Activated CD4-positive, alpha-beta T cell treated with anti-CD3 and anti-CD28 coated beads, Interleukin-2, amount 50 U/mL, for 48 hours (primary cell): ENCODE measurements around the gene AVPR2.

Source experiments
- DNase-seq, 2 experiments: peaks; one replicate each; pipeline ENCODE4 v3.0.0-alpha.2; 2020

Gene AVPR2

GRCh38 chrX:153886915-153887314 lies 17.6 kb upstream of the AVPR2 start:
- no peak for DNase-seq

GRCh38 chrX:153887385-153887784 lies 17.1 kb upstream of the AVPR2 start:
- no peak for DNase-seq

DNA sequence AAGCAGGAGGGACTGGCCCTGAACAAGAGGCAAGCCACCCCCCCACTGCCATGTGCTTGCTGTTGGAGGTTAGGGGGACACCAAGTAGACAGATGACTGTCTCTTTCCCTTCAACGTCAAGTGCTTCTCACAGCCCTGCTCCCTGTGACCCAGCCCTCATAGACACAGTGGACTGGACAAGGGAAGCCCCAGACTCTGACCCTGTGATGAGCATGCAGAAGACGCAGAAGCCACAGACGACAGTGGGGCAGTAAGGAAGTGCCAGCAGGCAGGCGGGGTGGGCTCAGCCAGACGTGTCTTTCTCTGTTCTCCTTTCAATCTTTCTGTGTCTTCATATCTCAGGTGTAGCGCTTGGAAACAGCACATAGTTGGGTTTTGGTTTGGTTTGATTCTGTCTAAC lies 16.1 kb upstream of the AVPR2 start:
- DNase-seq = no peak

DNA sequence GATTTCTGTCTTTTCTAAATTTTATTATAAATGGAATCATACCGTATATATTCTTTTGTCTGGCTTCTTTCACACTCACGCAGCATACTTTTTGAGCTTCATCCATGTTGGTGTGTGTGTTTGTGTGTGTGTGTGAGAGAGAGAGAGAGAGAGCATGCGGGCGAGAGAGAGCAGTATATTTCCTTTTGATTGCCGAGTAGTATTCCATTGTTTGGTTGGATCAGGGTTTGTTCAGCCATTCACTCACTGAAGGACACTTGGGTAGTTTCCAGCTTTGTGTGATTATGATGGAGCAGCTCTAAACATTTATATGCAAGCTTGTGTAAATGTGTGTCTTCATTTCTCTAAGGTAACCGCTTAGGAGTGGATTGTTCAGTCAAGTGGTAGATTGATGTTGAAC lies 15.3 kb upstream of the AVPR2 start:
- DNase-seq = no peak

DNA sequence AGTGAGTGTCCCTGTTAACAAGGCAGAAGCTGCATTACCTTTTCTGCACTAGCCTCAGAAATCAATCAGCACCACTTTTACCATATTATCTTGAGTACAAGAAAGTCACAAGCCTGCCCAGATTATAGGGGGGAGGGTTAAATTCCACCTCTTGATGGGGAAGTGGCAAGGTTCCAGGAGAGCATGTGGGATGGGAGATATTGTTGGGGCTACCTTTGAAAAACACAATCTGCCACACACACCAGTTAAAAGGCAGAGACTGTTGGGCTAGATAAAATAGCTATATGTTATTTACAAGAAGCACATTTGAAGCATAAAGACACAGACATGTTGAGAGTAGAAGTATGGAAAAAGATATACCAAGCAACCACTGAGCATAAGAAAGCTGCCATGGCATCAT lies 6.6 kb upstream of the AVPR2 start:
- DNase-seq = no peak

GRCh38 chrX:153900831-153901752 lies 3.4 kb upstream of the AVPR2 start:
- DNase-seq = peak; percentile 50 to 60

GRCh38 chrX:153901753-153902140 lies 2.7 kb upstream of the AVPR2 start:
- no peak for DNase-seq

GRCh38 chrX:153902385-153902784 lies 2.1 kb upstream of the AVPR2 start:
- DNase-seq = no peak

DNA sequence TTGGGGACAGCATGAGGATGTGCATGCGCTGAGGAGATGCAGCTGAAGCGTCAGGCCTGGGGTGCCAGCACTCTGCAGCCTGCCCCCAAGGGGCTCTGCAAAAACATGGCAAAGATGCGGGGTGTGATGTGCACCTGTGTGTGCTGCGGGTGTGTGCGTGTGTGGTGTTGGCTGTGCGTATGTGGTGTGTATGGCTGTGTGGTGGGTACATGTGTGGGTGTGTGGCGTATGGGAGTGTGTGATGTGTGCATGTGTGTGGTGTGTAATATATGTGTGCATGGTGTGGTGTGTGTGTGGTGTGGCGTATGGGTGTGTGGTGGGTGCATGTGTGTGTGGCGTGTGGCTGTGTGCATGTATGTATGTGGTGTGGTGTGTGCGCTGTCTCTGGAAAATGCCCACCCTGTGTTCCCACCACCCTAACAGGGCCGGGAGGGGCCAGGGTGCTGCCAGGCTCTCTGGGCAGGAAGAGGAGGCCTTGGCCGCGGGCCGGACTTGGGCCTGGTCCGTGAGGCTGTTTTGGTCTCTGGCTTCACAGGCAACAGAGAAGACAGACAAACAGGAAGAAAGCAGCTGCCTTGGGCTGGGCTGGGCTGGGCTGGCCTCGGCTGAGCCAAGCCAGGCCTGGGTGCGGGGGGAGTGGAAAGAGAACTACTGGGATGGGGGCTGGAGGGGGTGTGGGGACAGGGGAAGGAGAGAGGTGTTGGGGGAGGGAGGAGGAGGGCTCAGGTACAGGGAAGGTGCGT lies 1.1 kb upstream of the AVPR2 start:
- DNase-seq = no peak

- DNase-seq = no peak
These were observed 1.1 kb downstream of the AVPR2 start for GRCh38 chrX:153905481-153906095.

DNA sequence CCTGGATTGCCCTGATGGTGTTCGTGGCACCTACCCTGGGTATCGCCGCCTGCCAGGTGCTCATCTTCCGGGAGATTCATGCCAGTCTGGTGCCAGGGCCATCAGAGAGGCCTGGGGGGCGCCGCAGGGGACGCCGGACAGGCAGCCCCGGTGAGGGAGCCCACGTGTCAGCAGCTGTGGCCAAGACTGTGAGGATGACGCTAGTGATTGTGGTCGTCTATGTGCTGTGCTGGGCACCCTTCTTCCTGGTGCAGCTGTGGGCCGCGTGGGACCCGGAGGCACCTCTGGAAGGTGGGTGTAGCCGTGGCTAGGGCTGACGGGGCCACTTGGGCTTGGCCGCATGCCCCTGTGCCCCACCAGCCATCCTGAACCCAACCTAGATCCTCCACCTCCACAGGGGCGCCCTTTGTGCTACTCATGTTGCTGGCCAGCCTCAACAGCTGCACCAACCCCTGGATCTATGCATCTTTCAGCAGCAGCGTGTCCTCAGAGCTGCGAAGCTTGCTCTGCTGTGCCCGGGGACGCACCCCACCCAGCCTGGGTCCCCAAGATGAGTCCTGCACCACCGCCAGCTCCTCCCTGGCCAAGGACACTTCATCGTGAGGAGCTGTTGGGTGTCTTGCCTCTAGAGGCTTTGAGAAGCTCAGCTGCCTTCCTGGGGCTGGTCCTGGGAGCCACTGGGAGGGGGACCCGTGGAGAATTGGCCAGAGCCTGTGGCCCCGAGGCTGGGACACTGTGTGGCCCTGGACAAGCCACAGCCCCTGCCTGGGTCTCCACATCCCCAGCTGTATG lies 1.8 kb downstream of the AVPR2 start:
- no peak for DNase-seq

DNA sequence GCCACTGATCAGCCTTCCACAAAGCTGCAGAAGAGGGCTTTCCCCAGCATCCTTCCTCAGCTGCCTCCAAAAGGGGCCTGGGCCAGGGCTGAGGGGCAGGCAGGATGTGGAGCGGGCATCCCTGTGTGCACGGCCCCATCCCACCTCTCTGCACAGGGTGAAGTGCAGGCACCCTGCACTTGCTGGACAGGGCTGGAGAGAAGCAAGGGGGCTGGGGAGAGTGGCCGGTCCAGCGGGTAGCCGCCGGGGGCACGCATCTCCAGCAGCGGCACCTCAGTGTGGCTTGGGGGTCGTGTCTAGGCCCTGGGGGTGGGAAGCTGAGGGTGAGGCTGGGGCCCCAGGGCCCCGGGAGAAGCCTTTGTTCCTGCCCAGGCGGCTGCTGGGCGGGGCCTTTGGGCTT lies 3.0 kb downstream of the AVPR2 start:
- DNase-seq = no peak

- no peak for DNase-seq
These were observed 3.9 kb downstream of the AVPR2 start for GRCh38 chrX:153908219-153908860.

- DNase-seq = peak; percentile 29
These were observed 4.8 kb downstream of the AVPR2 start for GRCh38 chrX:153909024-153909979.

- DNase-seq = no peak
These were observed 5.5 kb downstream of the AVPR2 start for GRCh38 chrX:153909980-153910360.

GRCh38 chrX:153910446-153910845 lies 6.0 kb downstream of the AVPR2 start:
- no peak for DNase-seq

DNA sequence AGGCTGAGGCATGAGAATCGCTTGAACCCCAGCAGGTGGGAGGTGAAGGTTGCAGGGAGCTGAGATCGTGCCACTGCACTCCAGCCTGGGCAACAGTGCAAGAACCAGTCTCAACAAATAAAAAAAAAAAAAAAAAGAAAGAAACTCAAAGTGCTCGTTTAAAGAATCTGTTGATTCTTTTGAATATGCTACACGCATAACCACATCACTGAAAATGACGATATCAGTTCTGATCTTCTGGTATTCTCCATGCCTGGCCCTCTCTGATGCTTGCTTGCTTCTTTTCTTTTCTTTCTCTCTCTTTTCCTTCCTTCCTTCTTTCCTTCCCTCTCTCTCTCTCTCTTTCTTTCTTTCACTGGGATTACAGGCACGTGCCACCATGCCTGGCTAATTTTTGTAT lies 7.3 kb downstream of the AVPR2 start:
- no peak for DNase-seq

GRCh38 chrX:153913211-153913610 lies 8.7 kb downstream of the AVPR2 start:
- DNase-seq = no peak

DNA sequence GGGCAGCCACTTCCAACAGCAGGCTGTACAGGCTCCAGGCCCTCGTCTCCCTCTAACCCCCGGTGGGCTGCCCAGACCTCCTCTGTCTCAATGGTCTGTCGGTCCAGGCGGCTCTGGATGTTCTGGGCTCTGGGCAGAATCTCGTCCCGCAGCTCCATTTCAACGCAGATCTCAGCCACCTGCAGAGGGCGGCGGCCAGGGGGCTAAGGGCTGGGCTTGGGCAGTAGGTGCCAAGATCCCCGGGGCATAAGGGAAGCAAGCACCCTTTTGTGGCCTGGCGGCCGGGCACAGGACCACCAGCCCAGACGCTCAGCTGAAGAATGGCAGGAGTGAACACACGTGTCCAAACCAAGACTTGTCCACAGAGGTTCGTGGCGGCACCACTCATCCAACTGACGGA lies 9.2 kb downstream of the AVPR2 start:
- no peak for DNase-seq

GRCh38 chrX:153917869-153918268 lies 13.4 kb downstream of the AVPR2 start:
- no peak for DNase-seq

- no peak for DNase-seq
These were observed 14.8 kb downstream of the AVPR2 start for GRCh38 chrX:153919281-153919680.
